ENCODE results near the gene ARL5A. TPM values are rescaled to one million over a fixed set of nuclear protein-coding genes. Genes with fewer than 3 reads are reported as not detected.

The ARL5A gene
- total and polyA plus RNA-seq, 2 of the 4 experiments (the other 2 are of a cell fraction), result 22.3 to 45.5 TPM

DNA sequence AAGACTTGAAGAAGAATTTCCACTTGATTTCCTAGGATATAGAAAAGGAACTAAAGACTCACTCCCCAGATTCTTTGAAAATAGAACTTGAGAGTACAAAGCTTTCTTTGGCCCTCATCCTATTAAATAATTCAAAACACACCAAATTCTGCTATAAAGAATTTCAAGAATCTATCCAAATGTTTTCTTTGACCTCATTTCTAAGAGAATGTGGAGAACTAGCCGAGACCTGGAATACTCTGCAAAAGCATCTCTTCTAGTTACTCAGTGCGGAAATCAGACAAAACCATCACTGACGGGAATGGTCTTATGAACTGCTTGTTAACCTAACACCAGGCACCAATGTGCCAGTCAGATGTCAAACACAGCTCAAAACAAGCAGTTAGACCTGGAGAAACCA is 44.2 kb upstream of the ARL5A start:
- H2BK5ac ChIP-seq (ENCODE audit: low read depth, low read length, poor library complexity, severe bottlenecking), result no peak overlapping the region
- no TSS peak for BruUV-seq (replicated peaks)
- H3K18ac ChIP-seq (ENCODE audit: low read depth, low read length), result no peak overlapping the region
- no peak overlapping the region for H2AK5ac ChIP-seq (ENCODE audit: low read depth, low read length)
- intact Hi-C loops (cut with micrococcal nuclease) (no loop called here), in situ Hi-C loops (cut with MboI; ENCODE audit: low sequenced_read_pairs) (no loop called here), dilution Hi-C loops (cut with HindIII; ENCODE audit: low sequenced_read_pairs, unreplicated experiment) (no loop called here)
- WGBS, 2 experiments (ENCODE audit: extremely low coverage in 2 of 2, insufficient read length in 1 of 2), result no CpG with 5 or more reads among the region's 3 CpGs
- no peak overlapping the region for H2AFZ ChIP-seq (replicated peaks; ENCODE audit: low read length, poor library complexity)
- DNase-seq, result no peak
- no peaks in the 10 kb centered on the region for H3K9me1 ChIP-seq (ENCODE audit: insufficient read depth, low read length)
- no peak overlapping the region for H4K5ac ChIP-seq (ENCODE audit: low read depth, low read length)
- H3K9ac ChIP-seq (ENCODE audit: low read depth, low read length), result no peak overlapping the region
- no peak overlapping the region for H4K91ac ChIP-seq (ENCODE audit: insufficient read depth, low read depth, low read length)
- H2AK9ac ChIP-seq (replicated peaks; ENCODE audit: low read depth, low read length, poor library complexity), result no peak overlapping the region
- H3K4me3 ChIP-seq (ENCODE audit: insufficient read depth, low read depth, low read length), result no peak overlapping the region
- H3K27me3 ChIP-seq (ENCODE audit: control insufficient read depth, insufficient read depth, low read length), result peaks cover 6% of the 10 kb centered on the region
- no peak overlapping the region for H3K4me2 ChIP-seq (ENCODE audit: low read depth, low read length)
- H3K36me3 ChIP-seq (ENCODE audit: control insufficient read depth, insufficient read depth, low read length), result no peaks in the 10 kb centered on the region
- ChIA-PET CTCF (no interaction called here), POLR2A (ENCODE audit: unreplicated experiment) (no interaction called here)
- H2BK120ac ChIP-seq (ENCODE audit: low read depth, low read length), result no peak overlapping the region
- TF ChIP-seq, protein P1, sequence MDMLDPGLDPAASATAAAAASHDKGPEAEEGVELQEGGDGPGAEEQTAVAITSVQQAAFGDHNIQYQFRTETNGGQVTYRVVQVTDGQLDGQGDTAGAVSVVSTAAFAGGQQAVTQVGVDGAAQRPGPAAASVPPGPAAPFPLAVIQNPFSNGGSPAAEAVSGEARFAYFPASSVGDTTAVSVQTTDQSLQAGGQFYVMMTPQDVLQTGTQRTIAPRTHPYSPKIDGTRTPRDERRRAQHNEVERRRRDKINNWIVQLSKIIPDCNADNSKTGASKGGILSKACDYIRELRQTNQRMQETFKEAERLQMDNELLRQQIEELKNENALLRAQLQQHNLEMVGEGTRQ (IDR thresholded peaks at IDR 0.05; ENCODE audit: low read depth, low read length), result no peak
- no peak for TF ChIP-seq CHD1 (IDR thresholded peaks at IDR 0.05; ENCODE audit: low read depth, low read length)
- TF ChIP-seq POLR2A (IDR thresholded peaks at IDR 0.05; ENCODE audit: low read depth, low read length), result no peak
- TF ChIP-seq MXI1 (IDR thresholded peaks at IDR 0.05; ENCODE audit: borderline replicate concordance, low read depth, low read length), result no peak
- TF ChIP-seq NFE2L2 (IDR thresholded peaks at IDR 0.05; ENCODE audit: low read depth, low read length), result no peak
- TF ChIP-seq RFX5 (IDR thresholded peaks at IDR 0.05; ENCODE audit: low read depth, low read length), result no peak
- TF ChIP-seq SMC3 (IDR thresholded peaks at IDR 0.05; ENCODE audit: low read depth, low read length), result no peak
- no peak for TF ChIP-seq BHLHE40 (IDR thresholded peaks at IDR 0.05; ENCODE audit: low read depth, low read length)
- TF ChIP-seq, protein P2, sequence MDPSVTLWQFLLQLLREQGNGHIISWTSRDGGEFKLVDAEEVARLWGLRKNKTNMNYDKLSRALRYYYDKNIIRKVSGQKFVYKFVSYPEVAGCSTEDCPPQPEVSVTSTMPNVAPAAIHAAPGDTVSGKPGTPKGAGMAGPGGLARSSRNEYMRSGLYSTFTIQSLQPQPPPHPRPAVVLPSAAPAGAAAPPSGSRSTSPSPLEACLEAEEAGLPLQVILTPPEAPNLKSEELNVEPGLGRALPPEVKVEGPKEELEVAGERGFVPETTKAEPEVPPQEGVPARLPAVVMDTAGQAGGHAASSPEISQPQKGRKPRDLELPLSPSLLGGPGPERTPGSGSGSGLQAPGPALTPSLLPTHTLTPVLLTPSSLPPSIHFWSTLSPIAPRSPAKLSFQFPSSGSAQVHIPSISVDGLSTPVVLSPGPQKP (IDR thresholded peaks at IDR 0.05; ENCODE audit: borderline replicate concordance, low read depth, low read length), result no peak
- no peak for TF ChIP-seq MAZ (IDR thresholded peaks at IDR 0.05; ENCODE audit: borderline replicate concordance, low read depth, low read length)
- TF ChIP-seq, protein P3, sequence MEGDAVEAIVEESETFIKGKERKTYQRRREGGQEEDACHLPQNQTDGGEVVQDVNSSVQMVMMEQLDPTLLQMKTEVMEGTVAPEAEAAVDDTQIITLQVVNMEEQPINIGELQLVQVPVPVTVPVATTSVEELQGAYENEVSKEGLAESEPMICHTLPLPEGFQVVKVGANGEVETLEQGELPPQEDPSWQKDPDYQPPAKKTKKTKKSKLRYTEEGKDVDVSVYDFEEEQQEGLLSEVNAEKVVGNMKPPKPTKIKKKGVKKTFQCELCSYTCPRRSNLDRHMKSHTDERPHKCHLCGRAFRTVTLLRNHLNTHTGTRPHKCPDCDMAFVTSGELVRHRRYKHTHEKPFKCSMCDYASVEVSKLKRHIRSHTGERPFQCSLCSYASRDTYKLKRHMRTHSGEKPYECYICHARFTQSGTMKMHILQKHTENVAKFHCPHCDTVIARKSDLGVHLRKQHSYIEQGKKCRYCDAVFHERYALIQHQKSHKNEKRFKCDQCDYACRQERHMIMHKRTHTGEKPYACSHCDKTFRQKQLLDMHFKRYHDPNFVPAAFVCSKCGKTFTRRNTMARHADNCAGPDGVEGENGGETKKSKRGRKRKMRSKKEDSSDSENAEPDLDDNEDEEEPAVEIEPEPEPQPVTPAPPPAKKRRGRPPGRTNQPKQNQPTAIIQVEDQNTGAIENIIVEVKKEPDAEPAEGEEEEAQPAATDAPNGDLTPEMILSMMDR (conservative IDR thresholded peaks at IDR 0.05; ENCODE audit: low read depth, low read length), result no peak
- TF ChIP-seq CEBPB (IDR thresholded peaks at IDR 0.05; ENCODE audit: low read depth, low read length), result no peak
- TF ChIP-seq RCOR1 (IDR thresholded peaks at IDR 0.05; ENCODE audit: insufficient replicate concordance, low read length), result no peak
- no peak for TF ChIP-seq MAFK (IDR thresholded peaks at IDR 0.05; ENCODE audit: low read depth, low read length)
- no peak for TF ChIP-seq RAD21 (IDR thresholded peaks at IDR 0.05; ENCODE audit: low read length)
- no peak for TF ChIP-seq FOS (IDR thresholded peaks at IDR 0.05; ENCODE audit: low read depth, low read length)
- H4K20me1 ChIP-seq (ENCODE audit: insufficient read depth, low read length), result no peaks in the 10 kb centered on the region
- no peak overlapping the region for H3K4ac ChIP-seq (ENCODE audit: low read depth, low read length)
- ATAC-seq (ENCODE audit: low read depth), result no peak
- H3K27ac ChIP-seq (ENCODE audit: insufficient read depth, low read length), result no peak overlapping the region
- no peak overlapping the region for H3K23ac ChIP-seq (ENCODE audit: low read depth, low read length)
- no peaks in the 10 kb centered on the region for H3K79me1 ChIP-seq (ENCODE audit: low read depth in 1 of 2, low read length in 2 of 2)
- H3K4me1 ChIP-seq (ENCODE audit: control insufficient read depth, insufficient read depth, low read length), result no peaks in the 10 kb centered on the region
- no peak overlapping the region for H2BK15ac ChIP-seq (ENCODE audit: low read depth, low read length)
- H4K8ac ChIP-seq (ENCODE audit: low read depth in 2 of 2, low read length in 2 of 2), result no peak overlapping the region
- no peak overlapping the region for H2BK20ac ChIP-seq (ENCODE audit: low read depth, low read length)
- H3K9me3 ChIP-seq (ENCODE audit: control insufficient read depth, insufficient read depth, low read length), result no peaks in the 10 kb centered on the region
- no peak overlapping the region for H3K14ac ChIP-seq (replicated peaks; ENCODE audit: low read depth, low read length)
- H3K56ac ChIP-seq (ENCODE audit: extremely low read depth, insufficient read depth, low read length), result no peak overlapping the region

Data from IMR-90 (cell line).